SU-DHL-6 (cell line): ENCODE data around the gene FSTL1.

Experiments
- CTCF ChIP-seq: fragments of 200-600 bp; sonication (generic); IDR thresholded peaks from one replicate; pipeline ENCODE4 v1.5.1; 2017; ENCODE audit warnings: antibody characterized with exemption, mild to moderate bottlenecking, low read length, moderate library complexity; ENCODE audit not compliant: insufficient read depth, poor library complexity, severe bottlenecking
- EZH2phosphoT487 ChIP-seq: fragments of 200-600 bp; sonication (generic), shearing (Covaris generic); conservative IDR thresholded peaks from 2 replicates; pipeline ENCODE4 v1.6.1; 2018; ENCODE audit warnings: mild to moderate bottlenecking, antibody characterized with exemption, low read length, moderate library complexity, mixed read lengths

DNA sequence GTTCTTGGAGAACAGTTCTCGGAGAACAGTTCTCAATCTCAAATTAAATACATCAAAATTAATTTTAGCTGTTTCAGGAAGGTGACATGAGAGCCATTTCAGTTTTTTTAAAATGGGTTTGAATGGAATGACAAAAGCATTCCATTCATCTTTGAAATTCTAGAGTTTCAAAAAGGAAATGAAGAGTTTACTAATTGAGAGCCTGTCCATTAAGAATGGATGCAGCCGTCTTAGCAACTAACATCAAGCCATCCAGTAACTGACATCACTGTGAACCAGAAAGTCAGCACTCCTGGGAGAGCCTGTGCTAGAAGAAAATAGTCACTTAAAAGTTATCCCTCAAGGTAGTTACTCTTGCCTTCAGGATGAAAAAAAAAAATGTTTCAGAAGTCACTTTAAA lies 47.0 kb upstream of the FSTL1 start:
- no peak for TF ChIP-seq CTCF
- no peak for TF ChIP-seq EZH2phosphoT487
